Measurements from ENCODE around the gene TEX12.
"Not testable (repeated sequence)": the region's sequence is repeated elsewhere in the genome, so short reads cannot be mapped to it uniquely, and the experiment has no call there.

Gene TEX12

DNA sequence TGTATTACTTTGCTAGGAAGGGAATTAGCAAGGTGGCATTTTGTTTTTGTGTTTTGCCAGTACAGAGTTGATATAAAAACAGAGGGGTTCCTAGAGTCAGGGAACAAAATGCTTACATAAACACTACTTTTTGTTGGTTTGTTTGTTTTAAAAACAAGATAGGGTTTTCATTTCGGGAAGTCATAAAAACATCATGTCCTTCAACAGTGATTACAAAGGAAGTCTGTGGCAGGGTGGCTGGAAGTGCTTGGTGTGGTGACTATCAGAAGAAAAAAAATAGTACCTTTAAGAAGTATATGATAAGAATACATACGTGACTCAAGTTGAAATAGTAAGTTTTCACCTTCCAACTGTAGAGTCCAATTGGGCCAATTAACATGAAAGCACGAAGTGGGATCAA is 2.1 kb upstream of the TEX12 start:
- no peak for DNase-seq

DNA sequence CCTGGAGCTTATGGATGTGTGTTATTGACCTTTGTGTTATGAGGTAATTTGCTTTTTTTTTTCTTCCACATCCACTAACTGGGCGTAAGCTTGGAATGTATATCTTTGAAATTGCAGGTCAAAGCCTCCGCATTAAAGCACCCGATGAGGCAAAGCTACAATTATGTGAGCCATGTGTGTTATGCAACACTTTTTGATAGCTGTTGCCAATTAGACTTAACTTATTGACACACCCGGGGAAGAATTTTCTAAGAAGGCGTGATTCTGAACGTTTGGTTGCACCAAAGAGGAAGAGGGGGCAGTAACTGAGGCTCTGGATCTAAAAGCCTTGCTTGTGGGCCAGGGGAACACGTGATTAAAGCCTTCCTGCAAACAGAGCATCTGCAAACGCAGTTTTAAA is 610 bp upstream of the TEX12 start:
- no peak for DNase-seq

DNA sequence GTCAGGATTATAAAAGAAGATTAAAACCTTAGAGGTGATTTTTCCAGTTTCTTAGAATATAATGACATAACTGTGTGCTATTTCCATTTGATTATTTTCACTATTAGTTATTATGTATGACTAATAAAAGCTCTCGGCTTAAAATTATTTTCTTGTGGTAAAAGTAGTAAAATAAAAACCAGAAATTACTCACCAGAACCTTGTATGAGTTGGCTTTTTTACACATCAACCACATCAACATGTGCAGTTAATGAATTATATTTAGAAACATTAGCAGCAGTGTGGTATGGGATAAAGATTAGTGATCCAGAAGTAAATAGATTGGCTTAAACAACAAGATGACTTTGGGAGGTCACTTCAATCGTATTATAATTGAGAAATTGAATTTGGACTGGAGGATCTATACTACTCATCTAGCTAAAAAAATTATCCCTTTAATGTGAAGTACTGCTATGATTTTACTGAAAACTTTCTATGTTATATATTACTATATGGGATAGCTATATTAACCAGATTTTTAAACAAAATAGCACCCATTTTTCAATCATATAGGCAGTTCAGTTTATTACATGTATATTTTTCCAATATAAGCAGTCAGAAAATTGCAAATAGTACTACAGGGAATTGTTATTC is 5.3 kb downstream of the TEX12 start:
- no peak for DNase-seq

DNA sequence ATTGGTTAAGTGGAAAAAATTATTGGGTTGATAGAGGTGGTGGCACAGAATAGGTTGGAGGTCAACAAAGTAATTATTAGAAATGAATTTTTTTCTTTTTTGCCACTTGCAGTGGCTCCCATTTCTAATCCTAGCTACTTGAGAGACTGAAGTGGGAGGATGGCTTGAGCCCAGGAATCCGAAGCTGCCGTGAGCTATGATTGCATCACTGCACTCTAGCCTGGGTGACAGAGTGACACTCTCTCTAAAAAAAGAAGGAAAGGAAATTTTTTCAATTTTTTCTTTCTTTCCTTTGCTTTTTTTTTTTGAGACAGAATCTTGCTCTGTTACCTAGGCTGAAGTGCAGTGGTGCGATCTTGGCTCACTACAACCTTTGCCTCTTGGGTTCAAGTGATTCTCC is 6.0 kb downstream of the TEX12 start:
- no peak for DNase-seq

DNA sequence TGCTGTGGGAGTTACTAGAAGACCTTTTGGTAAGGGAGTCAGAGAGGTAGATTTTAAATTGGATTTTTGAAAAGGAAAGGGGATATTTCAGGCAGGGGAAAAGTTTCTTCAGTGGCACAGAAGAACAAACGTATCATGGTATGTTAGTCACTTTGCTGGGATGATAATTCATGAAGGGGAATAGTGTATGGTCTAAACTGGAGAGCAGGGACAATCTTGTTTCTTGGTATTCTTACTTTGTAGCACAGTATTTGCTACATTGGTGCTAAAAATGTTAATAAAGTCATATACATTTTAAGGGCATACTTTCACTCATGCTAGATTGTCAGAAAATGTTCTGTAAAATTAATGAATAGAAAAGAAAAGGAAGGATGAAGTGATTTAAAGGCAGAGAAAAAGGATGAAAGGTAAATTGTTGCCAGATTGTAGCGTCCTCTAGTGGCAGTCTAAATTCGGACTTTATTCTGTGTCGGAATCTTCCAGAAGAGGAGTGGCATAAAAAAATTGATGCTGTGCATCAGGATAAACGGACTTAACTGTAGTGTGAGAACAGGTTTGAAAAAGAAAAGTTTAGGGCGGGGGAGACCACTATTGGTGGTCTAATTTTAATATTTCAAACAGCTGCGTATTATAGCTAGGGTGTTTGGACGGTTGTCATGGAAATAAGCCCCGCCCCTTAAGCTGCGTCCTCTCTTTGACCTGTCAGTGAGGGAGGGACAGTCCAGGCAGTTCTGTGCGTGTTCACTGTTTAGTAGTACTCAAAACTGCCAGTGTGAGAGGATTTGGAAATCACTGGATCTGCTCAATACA is 7.8 kb downstream of the TEX12 start, which contains the start of gene BCO2:
TSS of gene BCO2 (plus strand) at position 724 of the 810 bp plus-strand sequence. CDS start 90 bp downstream, outside the sequence.
- DNase-seq = peak; percentile 97

DNA sequence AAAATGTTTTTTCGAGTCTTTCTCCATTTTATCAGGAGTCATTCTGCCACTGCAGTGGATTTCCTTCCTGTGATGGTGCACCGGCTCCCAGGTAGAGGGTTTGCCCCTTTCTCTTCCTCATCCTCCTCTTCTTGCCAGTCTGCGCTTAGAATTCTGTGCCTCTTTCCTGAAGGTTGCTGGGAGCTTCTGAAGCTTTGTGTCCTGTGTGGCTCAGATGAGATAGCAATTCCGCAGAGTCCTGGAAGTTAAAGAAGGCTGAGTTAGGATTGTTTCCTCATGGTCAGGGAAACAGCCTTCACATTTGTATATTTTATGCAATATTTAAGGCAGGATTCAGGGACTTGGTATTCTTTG is 8.4 kb downstream of the TEX12 start:
- DNase-seq = no peak

GRCh38 chr11:112176077-112176476 is 8.9 kb downstream of the TEX12 start:
- no peak for DNase-seq

- no peak for DNase-seq
Measured at GRCh38 chr11:112177589-112177988, 10.4 kb downstream of the TEX12 start.

DNA sequence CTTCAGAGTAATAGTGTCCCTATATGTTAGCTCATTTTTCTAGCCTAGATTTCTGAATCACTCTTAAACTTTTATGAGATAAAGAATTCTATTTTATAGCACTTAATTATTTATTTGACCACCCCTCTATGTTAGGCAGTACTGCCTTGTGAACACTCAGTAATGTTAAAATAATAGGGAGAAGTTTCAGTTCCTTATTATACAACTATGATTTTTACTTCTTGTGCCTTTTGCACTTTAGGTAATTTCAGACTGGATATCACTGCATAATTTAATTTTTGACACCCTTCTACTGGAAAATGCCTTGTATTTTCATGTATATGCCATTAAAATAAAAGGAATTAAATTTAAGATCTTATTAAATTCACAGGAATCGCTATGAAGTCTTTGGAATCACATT is 11.3 kb downstream of the TEX12 start:
- DNase-seq = no peak

GRCh38 chr11:112178936-112179335 is 11.8 kb downstream of the TEX12 start:
- no peak for DNase-seq

DNA sequence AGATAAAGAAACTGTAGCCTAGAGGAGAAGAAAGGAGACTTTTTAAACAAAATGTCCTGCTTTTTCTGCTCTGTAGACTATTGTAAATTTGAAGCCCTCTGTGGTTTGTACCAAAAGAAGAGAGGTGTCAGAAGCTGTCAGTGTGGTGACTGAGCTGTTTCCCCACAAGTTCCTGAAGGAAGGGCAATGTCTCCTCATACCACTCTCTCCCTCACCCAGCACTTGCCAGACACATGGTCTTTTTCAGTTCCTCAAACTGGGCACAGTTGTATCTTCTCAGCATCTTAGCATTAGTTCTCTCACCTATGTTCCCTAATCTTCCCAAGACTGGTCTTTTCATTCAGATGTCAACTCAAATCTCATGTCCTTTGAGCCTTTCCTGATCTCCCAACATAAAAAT is 12.4 kb downstream of the TEX12 start:
- no peak for DNase-seq

DNA sequence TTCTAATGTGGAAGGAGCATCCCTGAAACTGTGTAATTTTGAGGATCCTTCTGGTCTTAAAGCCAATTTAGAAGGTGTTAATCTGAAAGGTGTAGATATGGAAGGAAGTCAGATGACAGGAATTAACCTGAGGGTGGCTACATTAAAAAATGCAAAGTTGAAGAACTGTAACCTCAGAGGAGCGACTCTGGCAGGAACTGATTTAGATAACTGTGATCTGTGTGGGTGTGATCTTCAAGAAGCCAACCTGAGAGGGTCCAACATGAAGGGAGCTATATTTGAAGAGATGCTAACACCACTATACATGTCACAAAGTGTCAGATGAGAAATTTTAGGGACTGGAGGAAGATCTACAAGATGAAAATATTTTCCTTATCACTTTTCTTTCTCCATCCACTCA is 15.7 kb downstream of the TEX12 start:
- DNase-seq = no peak

DNA sequence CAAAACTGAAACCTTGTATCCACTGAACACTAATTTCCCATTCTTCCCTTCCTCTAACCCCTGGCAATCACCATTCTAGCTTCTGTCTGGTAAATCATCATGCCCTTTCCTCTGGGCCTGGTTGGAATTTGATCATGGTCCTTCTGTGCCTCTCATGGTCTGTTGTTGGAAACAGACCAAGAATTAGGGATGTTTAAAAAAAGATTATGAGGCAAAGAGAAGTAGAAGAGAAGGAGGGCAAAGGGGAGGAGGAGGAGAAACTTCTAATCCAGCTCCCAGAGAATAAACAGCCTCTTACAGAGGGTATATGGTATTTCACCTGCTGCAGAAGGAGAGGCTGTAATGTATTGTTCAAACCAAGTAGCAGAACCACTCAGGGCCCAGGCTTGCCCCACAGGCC is 18.7 kb downstream of the TEX12 start:
- DNase-seq = no peak

DNA sequence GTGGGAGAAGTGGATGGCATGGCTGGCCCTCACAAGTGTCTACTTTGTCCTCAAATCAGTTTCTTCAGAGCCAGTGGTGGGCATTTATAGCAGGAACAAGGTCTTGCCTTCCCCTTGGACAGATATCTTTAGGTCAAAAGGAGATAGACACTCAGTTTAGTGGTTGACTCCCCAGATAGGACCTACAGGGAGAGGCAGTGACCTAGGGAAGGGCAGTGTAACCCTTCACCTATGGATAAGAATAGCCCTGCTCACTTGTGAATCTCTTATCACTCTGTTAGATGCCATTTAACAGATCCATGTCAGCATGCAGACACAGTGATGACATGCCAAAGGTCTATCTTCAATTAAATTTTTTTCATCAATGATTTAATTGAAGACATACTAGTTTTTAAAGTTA is 19.1 kb downstream of the TEX12 start:
- DNase-seq = no peak

DNA sequence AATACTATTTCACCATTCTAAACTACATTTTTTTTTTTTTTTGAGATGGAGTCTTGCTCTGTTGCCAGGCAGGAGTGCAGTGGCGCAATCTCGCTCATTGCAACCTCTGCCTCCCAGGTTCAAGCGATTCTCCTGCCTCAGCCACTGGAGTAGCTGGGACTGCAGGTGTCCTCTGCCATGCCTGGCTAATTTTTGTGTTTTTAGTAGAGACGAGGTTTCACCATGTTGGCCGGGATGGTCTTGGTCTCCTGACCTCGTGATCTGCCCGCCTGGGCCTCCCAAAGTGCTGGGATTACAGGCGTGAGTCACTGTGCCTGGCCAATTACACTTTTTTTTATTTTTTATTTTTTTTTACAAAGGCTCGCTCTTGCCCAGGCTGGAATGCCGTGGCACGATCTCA is 27.9 kb downstream of the TEX12 start:
- DNase-seq = not testable (repeated sequence)

DNA sequence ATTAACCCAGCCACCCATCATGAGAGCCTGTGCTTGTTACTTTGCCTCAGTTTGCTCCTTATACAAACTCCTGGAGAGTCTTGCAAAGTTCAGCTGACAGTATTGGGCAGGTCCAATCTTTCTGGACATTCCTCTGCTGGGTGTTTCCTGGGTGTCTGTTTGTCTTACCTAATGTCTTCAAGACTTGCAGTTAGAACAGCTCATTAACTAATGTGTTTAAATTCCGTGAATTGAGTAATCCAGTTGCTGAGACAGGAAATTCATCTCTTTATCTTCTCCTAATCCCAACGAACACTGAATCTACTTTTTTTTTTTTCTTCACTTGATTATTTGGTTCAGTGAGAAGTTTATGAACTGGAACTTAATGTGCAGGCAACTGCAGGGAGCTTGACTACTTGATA is 28.8 kb downstream of the TEX12 start:
- no peak for DNase-seq

DNA sequence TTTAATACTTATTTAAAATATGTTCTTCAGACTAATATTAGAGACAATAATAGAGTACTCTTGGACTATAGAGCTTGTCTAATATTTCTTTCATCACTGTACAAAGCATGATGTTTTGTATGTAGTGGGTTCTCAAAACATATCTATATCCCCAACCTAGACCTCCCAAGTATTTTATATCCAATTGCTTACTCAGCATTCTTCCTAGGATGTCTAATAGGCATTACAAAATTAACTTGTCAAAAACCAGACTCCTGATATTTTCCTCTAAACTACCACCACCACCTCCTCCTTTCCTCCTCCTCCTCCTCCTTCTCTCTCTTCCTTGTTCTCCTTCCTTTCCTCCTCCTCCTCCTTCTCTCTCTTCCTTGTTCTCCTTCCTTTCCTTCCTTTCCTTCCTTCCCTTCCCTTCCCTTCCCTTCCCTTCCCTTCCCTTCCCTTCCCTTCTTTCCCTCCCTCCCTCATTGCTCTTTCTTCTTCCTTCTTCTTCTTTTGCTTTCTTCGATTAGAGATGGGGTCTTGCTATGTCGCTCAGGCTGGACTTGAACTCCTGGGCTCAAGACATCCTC is 29.4 kb downstream of the TEX12 start:
- DNase-seq = no peak

DNA sequence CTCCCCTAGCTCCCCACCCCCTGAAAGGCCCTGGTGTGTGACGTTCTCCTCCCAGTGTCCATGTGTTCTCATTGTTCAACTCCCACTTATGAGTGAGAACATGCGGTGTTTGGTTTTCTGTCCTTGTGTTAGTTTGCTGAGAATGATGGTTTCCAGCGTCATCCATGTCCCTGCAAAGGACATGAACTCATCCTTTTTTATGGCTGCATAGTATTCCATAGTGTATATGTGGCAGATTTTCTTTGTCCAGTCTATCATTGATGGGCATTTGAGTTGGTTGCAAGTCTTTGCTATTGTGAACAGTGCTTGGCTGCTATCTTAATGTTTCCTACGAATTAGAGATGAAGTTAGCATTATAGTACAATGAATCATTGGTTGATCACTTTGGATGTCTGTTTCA is 31.9 kb downstream of the TEX12 start:
- DNase-seq = not testable (repeated sequence)

- no peak for DNase-seq
Measured at GRCh38 chr11:112200252-112200651, 33.1 kb downstream of the TEX12 start.

DNA sequence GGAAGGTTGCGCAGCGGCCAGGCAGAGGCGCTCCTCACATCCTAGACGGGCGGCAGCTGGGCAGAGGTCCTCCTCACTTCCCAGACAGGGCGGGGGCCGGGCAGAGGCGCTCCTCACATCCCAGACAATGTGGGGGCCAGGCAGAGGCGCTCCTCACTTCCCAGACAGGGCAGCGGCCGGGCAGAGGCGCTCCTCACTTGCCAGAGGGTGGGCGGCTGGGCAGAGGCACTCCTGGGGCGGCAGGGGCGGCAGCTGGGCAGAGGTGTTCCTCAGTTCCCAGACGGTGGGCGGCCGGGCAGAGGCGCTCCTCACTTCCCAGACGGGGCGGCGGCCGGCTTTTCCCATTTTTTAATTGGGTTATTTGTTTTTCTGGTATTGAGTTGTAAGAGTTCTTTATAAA is 38.9 kb downstream of the TEX12 start:
- no peak for DNase-seq

DNA sequence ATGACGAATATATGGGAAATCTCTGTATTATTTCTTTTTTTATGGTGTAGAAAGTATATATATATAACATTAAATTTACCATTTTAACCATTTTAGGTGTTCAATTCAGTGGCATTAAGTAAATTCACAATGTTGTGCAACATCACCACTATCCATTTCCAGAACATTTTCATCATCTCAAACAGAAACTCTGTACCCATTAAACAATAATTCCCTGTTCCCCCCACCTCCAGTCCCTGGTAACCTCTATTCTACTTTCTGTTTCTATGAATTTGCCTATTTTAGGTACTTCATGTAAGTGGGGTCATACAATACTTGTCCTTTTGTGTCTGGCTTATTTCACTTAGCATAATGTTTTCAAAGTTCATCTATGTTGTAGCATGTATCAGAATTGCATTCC is 43.7 kb downstream of the TEX12 start:
- no peak for DNase-seq

- DNase-seq = no peak
Measured at GRCh38 chr11:112211536-112211935, 44.4 kb downstream of the TEX12 start.

DNA sequence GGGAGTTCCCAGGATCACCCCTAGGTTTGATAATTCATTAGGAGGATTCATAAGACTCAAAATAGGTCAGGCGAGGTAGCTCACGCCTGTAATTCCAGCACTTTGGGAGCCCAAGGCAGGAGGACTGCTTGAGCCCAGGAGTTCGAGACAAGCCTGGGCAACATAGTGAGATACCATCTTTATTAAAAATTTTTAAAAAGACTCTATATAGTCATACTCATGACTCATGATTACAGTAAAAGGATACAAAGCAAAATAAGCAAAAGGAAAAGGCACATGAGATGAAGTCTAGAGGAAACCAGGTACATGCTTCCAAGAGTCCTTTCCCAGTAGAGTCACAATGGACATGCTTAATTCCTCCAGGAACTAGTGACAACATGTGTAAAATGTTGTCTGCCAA is 45.1 kb downstream of the TEX12 start:
- no peak for DNase-seq

DNA sequence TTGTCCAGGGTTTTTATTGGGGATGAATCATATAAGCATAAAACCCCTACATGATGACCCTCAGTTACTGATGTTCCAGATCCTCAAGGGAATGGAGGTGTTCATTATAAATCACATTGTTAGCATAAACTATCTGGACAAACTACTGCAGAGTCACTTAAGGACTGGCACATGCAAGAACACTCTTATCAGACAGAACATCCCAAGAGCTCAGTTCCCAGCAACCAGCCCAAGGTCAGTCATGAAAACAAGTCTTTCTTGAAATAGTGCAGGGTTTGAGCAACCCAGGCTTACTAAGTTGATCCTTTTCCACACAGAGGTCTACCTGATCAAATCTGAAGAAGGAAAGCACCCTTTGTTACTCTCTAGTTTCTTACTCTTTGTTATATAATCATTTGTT is 45.5 kb downstream of the TEX12 start:
- DNase-seq = no peak
